Measurements from ENCODE around the gene XNDC1N. TPM values are rescaled to one million over a fixed set of nuclear protein-coding genes. Genes with fewer than 3 reads are reported as not detected.
"Not testable (repeated sequence)": the region's sequence is repeated elsewhere in the genome, so short reads cannot be mapped to it uniquely, and the experiment has no call there.

The XNDC1N gene
- total and polyA plus RNA-seq, 2 of the 13 experiments (the other 11 are each of a cell fraction or from before 2014, with no cell fraction given), result 3.4 to 7.5 TPM

DNA sequence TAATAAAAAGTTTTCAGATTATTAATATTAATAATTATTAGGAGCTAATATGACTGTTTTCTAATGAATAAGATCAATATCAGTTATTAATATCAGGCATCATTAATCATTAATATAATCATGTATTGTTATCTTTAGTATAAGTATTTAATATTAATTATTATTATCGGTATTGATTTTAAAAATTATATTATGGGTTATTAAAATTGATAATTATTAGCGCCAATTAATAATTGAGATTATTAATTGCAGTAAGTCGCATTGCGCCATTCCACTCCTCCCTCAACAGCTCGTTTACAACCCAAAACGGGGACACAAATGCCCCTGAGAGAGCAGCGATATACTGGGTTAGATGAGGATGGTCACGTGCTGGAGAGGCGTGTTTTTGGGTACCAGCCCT is 20.2 kb downstream of the XNDC1N start:
- H3K36me3 ChIP-seq (replicated peaks in 1 of 2; ENCODE audit: control insufficient read depth in 1 of 2, insufficient read depth in 2 of 2, low read length in 2 of 2), result peaks cover 0 to 4% of the 10 kb centered on the region in 2 experiments; a peak in 1 of 5 replicates
- ATAC-seq (no peak), FAIRE-seq (no peak), DNase-seq (ENCODE audit: low spot score) (no peak)
- H3K27ac ChIP-seq (ENCODE audit: extremely low read length, insufficient read depth, low read length), result no peak overlapping the region
- POLR2A ChIA-PET, result no interaction called here
- in situ Hi-C loops (cut with HindIII; ENCODE audit: extremely low pct_ligation_motif_present, low pct_unique_long_range_greater_than_20kb) (no loop called here), intact Hi-C loops (cut with micrococcal nuclease; ENCODE audit: unreplicated experiment) (no loop called here)
- no peak overlapping the region for H3K4me3 ChIP-seq (replicated peaks in 1 of 3; ENCODE audit: insufficient read depth in 1 of 3, low read depth in 2 of 3, low read length in 3 of 3)
- no peaks in the 10 kb centered on the region for H3K9me3 ChIP-seq (ENCODE audit: low read length)
- peaks cover 15% of the 10 kb centered on the region for H3K4me1 ChIP-seq (ENCODE audit: insufficient read depth, low read length)
- no peaks in the 10 kb centered on the region for H3K27me3 ChIP-seq (ENCODE audit: control insufficient read depth in 1 of 2, insufficient read depth in 2 of 2, low read length in 2 of 2)
- H4K20me1 ChIP-seq (ENCODE audit: insufficient read depth, low read length), result no peaks in the 10 kb centered on the region
- no peak overlapping the region for H3K9ac ChIP-seq (ENCODE audit: insufficient read depth, low read depth, low read length)
- no peaks in the 10 kb centered on the region for H3K79me2 ChIP-seq (ENCODE audit: insufficient read depth, low read length)
- CTCF ChIA-PET (ENCODE audit: low intra/inter-chr PET ratio, low total read pairs), result no interaction called here
- H2AFZ ChIP-seq (ENCODE audit: low read length), result no peak overlapping the region
- H3K4me2 ChIP-seq (ENCODE audit: low read depth, low read length), result no peak overlapping the region
- BruUV-seq (replicated peaks), result no TSS peak
- 85% methylated on average over 9 of the region's 9 CpGs for WGBS (ENCODE audit: low lambda C conversion rate)
- TF ChIP-seq ZNF589 (CRISPR knock-in tag; conservative IDR thresholded peaks at IDR 0.05), result no peak

DNA sequence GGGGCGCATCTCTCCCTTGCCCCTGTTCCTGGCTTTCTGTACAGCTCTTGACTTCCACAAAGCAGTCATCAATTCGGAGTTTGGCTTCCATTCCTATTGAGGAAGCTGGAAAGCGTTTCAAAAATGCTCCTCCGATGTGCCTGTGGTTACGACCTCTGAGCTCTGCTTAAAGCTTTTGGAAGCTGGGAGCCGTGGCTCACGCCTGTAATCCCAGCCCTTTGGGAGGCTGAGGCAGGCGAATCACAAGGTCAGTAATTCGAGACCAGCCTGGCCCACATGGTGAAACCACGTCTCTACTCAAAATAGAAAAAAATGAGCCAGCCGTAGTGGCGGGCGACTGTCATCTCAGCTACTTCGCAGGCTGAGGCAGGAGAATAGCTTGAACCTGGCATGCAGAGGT is 27.3 kb downstream of the XNDC1N start:
- in situ Hi-C loops (cut with HindIII; ENCODE audit: extremely low pct_ligation_motif_present, low pct_unique_long_range_greater_than_20kb); H3K9ac ChIP-seq (ENCODE audit: insufficient read depth, low read depth, low read length); H4K20me1 ChIP-seq (ENCODE audit: insufficient read depth, low read length); H3K36me3 ChIP-seq (replicated peaks in 1 of 2; ENCODE audit: control insufficient read depth in 1 of 2, insufficient read depth in 2 of 2, low read length in 2 of 2); H3K4me3 ChIP-seq (replicated peaks in 1 of 3; ENCODE audit: insufficient read depth in 1 of 3, low read depth in 2 of 3, low read length in 3 of 3); H3K27me3 ChIP-seq (ENCODE audit: control insufficient read depth in 1 of 2, insufficient read depth in 2 of 2, low read length in 2 of 2); H2AFZ ChIP-seq (ENCODE audit: low read length); H3K4me2 ChIP-seq (ENCODE audit: low read depth, low read length); POLR2A ChIA-PET; DNase-seq (ENCODE audit: low spot score); H3K9me3 ChIP-seq (ENCODE audit: low read length); FAIRE-seq; H3K27ac ChIP-seq (ENCODE audit: extremely low read length, insufficient read depth, low read length); CTCF ChIA-PET (ENCODE audit: low intra/inter-chr PET ratio, low total read pairs); intact Hi-C loops (cut with micrococcal nuclease; ENCODE audit: unreplicated experiment); ATAC-seq; BruUV-seq (replicated peaks); H3K79me2 ChIP-seq (ENCODE audit: insufficient read depth, low read length); H3K4me1 ChIP-seq (ENCODE audit: insufficient read depth, low read length): not testable (repeated sequence)
- WGBS (ENCODE audit: low lambda C conversion rate), result 95% methylated on average over 14 of the region's 14 CpGs

DNA sequence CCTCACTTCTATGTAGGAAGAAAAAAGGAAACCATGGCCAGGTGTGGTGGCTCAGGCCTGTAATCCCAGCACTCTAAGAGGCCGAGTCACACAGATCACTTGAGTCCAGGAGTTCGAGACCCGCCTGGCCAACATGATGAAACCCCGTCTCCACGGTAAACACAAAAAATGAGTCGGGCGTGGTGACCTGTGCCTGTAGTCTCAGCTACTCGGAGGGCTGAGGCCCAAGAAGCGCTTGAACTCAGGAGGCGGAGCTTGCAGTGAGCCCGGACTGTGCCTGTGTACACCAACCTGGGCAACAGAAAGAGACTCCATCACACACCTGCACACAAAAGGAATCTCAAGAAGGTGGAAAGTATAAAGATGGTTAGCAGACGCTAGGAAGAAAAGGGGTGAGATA is 32.4 kb downstream of the XNDC1N start:
- Histone ChIP-seq H3K4me3 (replicated peaks in 1 of 3; ENCODE audit: insufficient read depth in 1 of 3, low read depth in 2 of 3, low read length in 3 of 3) (no peak overlapping the region), H3K27me3 (ENCODE audit: control insufficient read depth in 1 of 2, insufficient read depth in 2 of 2, low read length in 2 of 2) (no peaks in the 10 kb centered on the region), H3K79me2 (ENCODE audit: insufficient read depth, low read length) (no peaks in the 10 kb centered on the region), H3K36me3 (replicated peaks in 1 of 2; ENCODE audit: control insufficient read depth in 1 of 2, insufficient read depth in 2 of 2, low read length in 2 of 2) (no peaks in the 10 kb centered on the region), H3K4me1 (ENCODE audit: insufficient read depth, low read length) (no peaks in the 10 kb centered on the region), H3K27ac (ENCODE audit: extremely low read length, insufficient read depth, low read length) (no peak overlapping the region), H3K9me3 (ENCODE audit: low read length) (no peaks in the 10 kb centered on the region), H3K4me2 (ENCODE audit: low read depth, low read length) (no peak overlapping the region), H4K20me1 (ENCODE audit: insufficient read depth, low read length) (no peaks in the 10 kb centered on the region), H2AFZ (ENCODE audit: low read length) (no peak overlapping the region), H3K9ac (ENCODE audit: insufficient read depth, low read depth, low read length) (no peak overlapping the region)
- ATAC-seq (no peak), FAIRE-seq (no peak), DNase-seq (ENCODE audit: low spot score) (no peak)
- ChIA-PET CTCF (ENCODE audit: low intra/inter-chr PET ratio, low total read pairs) (no interaction called here), POLR2A (no interaction called here)
- WGBS (ENCODE audit: low lambda C conversion rate), result 94% methylated on average over 12 of the region's 12 CpGs
- in situ Hi-C loops (cut with HindIII; ENCODE audit: extremely low pct_ligation_motif_present, low pct_unique_long_range_greater_than_20kb) (no loop called here), intact Hi-C loops (cut with micrococcal nuclease; ENCODE audit: unreplicated experiment) (no loop called here)
- no TSS peak for BruUV-seq (replicated peaks)
- TF ChIP-seq ZNF670 (CRISPR knock-in tag; IDR thresholded peaks at IDR 0.05; ENCODE audit: borderline replicate concordance) (no peak), FOXA1 (IDR thresholded peaks at IDR 0.05) (no peak), FOXA1 (CRISPR knock-in tag; IDR thresholded peaks at IDR 0.05) (no peak), SMARCC2 (IDR thresholded peaks at IDR 0.05) (no peak), ZNF143 (CRISPR knock-in tag; IDR thresholded peaks at IDR 0.05) (no peak), ZNF333 (CRISPR knock-in tag; IDR thresholded peaks at IDR 0.05; ENCODE audit: borderline replicate concordance) (no peak), ZC3H4 (CRISPR knock-in tag; IDR thresholded peaks at IDR 0.05; ENCODE audit: borderline replicate concordance) (no peak), FOXP1 (IDR thresholded peaks at IDR 0.05) (no peak), FOXP1 (CRISPR knock-in tag; IDR thresholded peaks at IDR 0.05) (no peak), ZNF550 (CRISPR knock-in tag; IDR thresholded peaks at IDR 0.05; ENCODE audit: borderline replicate concordance) (no peak), KLF16 (CRISPR knock-in tag; IDR thresholded peaks at IDR 0.05) (no peak), ZBTB38 (CRISPR knock-in tag; IDR thresholded peaks at IDR 0.05) (no peak)
- TF ChIP-seq, protein P1, sequence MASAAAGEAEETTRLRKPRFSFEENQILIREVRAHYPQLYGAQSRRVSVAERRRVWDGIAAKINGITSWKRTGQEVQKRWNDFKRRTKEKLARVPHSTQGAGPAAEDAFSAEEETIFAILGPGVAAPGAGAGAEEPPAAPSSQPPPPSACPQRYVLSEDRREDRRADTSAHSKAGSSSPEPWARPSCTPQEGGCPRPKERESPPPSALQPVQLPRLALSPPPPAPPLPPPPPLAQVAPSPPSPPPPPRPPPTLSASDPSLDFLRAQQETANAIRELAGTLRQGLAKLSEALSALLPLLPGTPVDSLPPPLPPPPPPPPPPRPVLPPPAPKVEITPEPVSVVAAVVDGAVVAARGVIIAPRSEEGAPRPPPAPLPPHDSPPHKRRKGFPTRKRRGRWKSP (CRISPR knock-in tag; IDR thresholded peaks at IDR 0.05), result no peak
